ENCODE results near the gene CAMK2A. TPM values are rescaled to one million over a fixed set of nuclear protein-coding genes. Genes with fewer than 3 reads are reported as not detected.

The CAMK2A gene
- polyA plus RNA-seq, 1 of the 3 experiments (the other 2 are of a cell fraction): 0.10 TPM

DNA sequence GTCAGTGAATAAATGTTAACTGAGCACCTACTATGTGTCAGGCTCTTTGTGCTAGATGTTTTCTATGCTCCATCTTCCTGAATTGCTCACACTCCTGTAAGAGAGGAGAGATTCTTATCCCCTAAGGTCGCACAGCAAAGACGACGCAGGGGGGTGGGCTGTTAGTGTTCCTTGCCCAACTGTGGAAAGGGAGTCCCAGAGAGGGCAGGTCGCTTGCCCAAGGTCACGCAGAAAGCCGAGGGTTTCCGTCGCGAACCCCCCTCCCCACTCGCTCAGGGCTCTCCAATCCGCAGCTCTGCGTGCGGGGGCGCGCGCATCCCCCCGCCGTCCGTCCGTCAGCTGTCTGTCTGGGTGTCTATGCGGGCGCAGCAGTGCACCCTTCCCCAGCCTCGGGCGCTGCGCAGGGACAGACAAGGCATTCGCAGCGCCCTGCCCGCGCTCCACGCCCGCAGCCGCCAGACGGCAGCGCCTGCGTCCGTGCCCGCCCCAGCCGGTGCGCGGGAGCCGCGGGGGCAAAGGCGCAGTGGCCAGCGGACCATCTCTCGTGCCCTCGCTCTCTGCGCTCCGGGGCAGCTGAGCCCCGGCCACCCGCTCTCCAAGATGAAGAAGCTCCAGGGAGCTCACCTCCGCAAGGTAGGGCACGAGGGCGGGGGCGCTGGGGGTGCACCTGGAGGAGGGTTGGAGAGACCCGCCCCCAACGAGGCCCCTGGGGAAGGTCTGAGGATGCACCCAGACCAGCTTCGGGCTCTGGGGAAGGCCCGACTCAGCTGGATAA lies 99.7 kb downstream of the CAMK2A start, which contains the start of gene SLC6A7:
SLC6A7 (plus strand) TSS at position 335 of the 775 bp plus-strand sequence; CDS start at position 601, 266 bp downstream.
- ChIA-PET POLR2A (no interaction called here), CTCF (interaction anchor here (0.8 to 2.0 kb wide), 6 partner anchors 8 to 145 kb away, joined by 3 to 7 read pairs (median 4); no protein-coding TSS in a partner anchor)
- peak; percentile 84 for DNase-seq
- Histone ChIP-seq H3K4me3 (ENCODE audit: low read depth in 2 of 2, low read length in 1 of 2) (peak within 1 kb of the TSS in 1 of 2 experiments; percentile 30; a peak in 2 of 4 replicates), H3K36me3 (replicated peaks in 1 of 2; ENCODE audit: control insufficient read depth in 1 of 2, insufficient read depth in 2 of 2, low read length in 1 of 2) (no peaks in the 10 kb centered on the region), H3F3A (replicated peaks; ENCODE audit: insufficient read depth) (no peaks in the 10 kb centered on the region), H3K79me2 (ENCODE audit: insufficient read depth) (no peaks in the 10 kb centered on the region), H2AFZ (ENCODE audit: low read depth) (no peak within 1 kb of the TSS), H3K27me3 (ENCODE audit: insufficient read depth) (peaks cover 39% of the 10 kb centered on the region), H3K9ac (no peak within 1 kb of the TSS), H3K4me2 (peak within 1 kb of the TSS; percentile 41; the same call in 1 of the 2 replicates), H4K20me1 (ENCODE audit: insufficient read depth) (no peaks in the 10 kb centered on the region), H3K9me2 (no peaks in the 10 kb centered on the region), H3K4me1 (ENCODE audit: control insufficient read depth in 1 of 2, insufficient read depth in 2 of 2, low read depth in 1 of 2, low read length in 1 of 2) (peaks cover 0 to 4% of the 10 kb centered on the region in 2 experiments; a peak in 1 of 4 replicates), H3K9me3 (no peaks in the 10 kb centered on the region), H3K27ac (ENCODE audit: low read depth in 2 of 2, low read length in 1 of 2) (no peak within 1 kb of the TSS)
- 21% methylated on average over 12 of the region's 58 CpGs for WGBS (ENCODE audit: low lambda C conversion rate)
- TF ChIP-seq USF1 (IDR thresholded peaks at IDR 0.05; ENCODE audit: borderline replicate concordance, low read depth): no peak
- TF ChIP-seq FOXM1 (IDR thresholded peaks at IDR 0.05; ENCODE audit: low read depth): no peak
- TF ChIP-seq SIN3A (IDR thresholded peaks at IDR 0.05; ENCODE audit: borderline replicate concordance, low read depth, low read length): no peak
- TF ChIP-seq TEAD4 (IDR thresholded peaks at IDR 0.05; ENCODE audit: borderline replicate concordance, insufficient read depth): no peak
- TF ChIP-seq FOXJ3 (CRISPR knock-in tag; IDR thresholded peaks at IDR 0.05): no peak
- TF ChIP-seq POLR2AphosphoS5 (IDR thresholded peaks at IDR 0.05; ENCODE audit: low read depth, low read length): no peak
- TF ChIP-seq EP300 (IDR thresholded peaks at IDR 0.05; ENCODE audit: borderline replicate concordance in 1 of 2, low read depth in 1 of 2, low read length in 1 of 2): no peak
- TF ChIP-seq, protein P1, sequence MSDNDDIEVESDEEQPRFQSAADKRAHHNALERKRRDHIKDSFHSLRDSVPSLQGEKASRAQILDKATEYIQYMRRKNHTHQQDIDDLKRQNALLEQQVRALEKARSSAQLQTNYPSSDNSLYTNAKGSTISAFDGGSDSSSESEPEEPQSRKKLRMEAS (IDR thresholded peaks at IDR 0.05; ENCODE audit: low read depth): no peak
- no peak for TF ChIP-seq ELF1 (IDR thresholded peaks at IDR 0.05)
- TF ChIP-seq GABPA (IDR thresholded peaks at IDR 0.05; ENCODE audit: low read depth): no peak
- TF ChIP-seq TCF12 (IDR thresholded peaks at IDR 0.05): no peak
- TF ChIP-seq RFX5 (IDR thresholded peaks at IDR 0.05; ENCODE audit: low read length): no peak
- TF ChIP-seq SMC3 (IDR thresholded peaks at IDR 0.05; ENCODE audit: low read depth, low read length): no peak
- TF ChIP-seq YY1 (IDR thresholded peaks at IDR 0.05; ENCODE audit: low read depth): no peak

DNA sequence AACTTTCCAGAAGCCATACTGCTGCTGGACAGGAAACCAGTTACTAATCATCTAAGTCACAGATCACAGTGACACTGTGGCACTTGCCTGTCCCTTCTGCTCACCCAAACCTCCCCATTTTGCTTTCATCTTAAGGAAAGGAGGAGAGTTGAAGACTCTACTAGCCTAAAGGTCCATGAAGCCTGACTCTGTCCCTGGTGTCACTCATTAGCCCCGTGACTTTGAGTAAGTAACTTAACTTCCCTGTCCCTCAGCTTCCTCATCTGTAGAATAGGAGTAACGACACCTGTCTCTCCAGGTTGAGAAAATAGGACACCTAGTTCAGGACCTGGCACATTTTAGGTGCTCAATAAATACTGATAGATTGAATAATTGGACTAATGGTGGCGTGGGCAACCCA lies 100.2 kb downstream of the CAMK2A start:
- Histone ChIP-seq H3K9me2 (no peaks in the 10 kb centered on the region), H3K27me3 (ENCODE audit: insufficient read depth) (peaks cover 39% of the 10 kb centered on the region), H3K79me2 (ENCODE audit: insufficient read depth) (no peaks in the 10 kb centered on the region), H3F3A (replicated peaks; ENCODE audit: insufficient read depth) (no peaks in the 10 kb centered on the region), H3K4me1 (ENCODE audit: control insufficient read depth in 1 of 2, insufficient read depth in 2 of 2, low read depth in 1 of 2, low read length in 1 of 2) (peaks cover 0 to 4% of the 10 kb centered on the region in 2 experiments; a peak in 1 of 4 replicates), H3K36me3 (replicated peaks in 1 of 2; ENCODE audit: control insufficient read depth in 1 of 2, insufficient read depth in 2 of 2, low read length in 1 of 2) (no peaks in the 10 kb centered on the region), H3K4me2 (no peak overlapping the region), H2AFZ (ENCODE audit: low read depth) (no peak overlapping the region), H3K9me3 (no peaks in the 10 kb centered on the region), H3K4me3 (ENCODE audit: low read depth in 2 of 2, low read length in 1 of 2) (no peak overlapping the region), H3K27ac (ENCODE audit: low read depth in 2 of 2, low read length in 1 of 2) (no peak overlapping the region), H4K20me1 (ENCODE audit: insufficient read depth) (no peaks in the 10 kb centered on the region), H3K9ac (no peak overlapping the region)
- POLR2A ChIA-PET: no interaction called here
- no peak for DNase-seq
- CTCF ChIA-PET: interaction anchor here (0.6 to 3.3 kb wide), 7 partner anchors 11 to 144 kb away, joined by 3 to 12 read pairs (median 3); no protein-coding TSS in a partner anchor
- WGBS (ENCODE audit: low lambda C conversion rate): 71% methylated on average over 3 of the region's 3 CpGs
- no peak for TF ChIP-seq MEF2A (IDR thresholded peaks at IDR 0.05; ENCODE audit: borderline replicate concordance, low read depth)
- TF ChIP-seq NRF1 (IDR thresholded peaks at IDR 0.05; ENCODE audit: low read depth, low read length): no peak
- TF ChIP-seq USF2 (IDR thresholded peaks at IDR 0.05; ENCODE audit: borderline replicate concordance, low read depth, low read length): no peak
- TF ChIP-seq ELF1 (IDR thresholded peaks at IDR 0.05): no peak
- TF ChIP-seq RCOR1 (IDR thresholded peaks at IDR 0.05; ENCODE audit: low read length): no peak
- no peak for TF ChIP-seq YY1 (IDR thresholded peaks at IDR 0.05; ENCODE audit: low read depth)
- no peak for TF ChIP-seq JUND (IDR thresholded peaks at IDR 0.05)
- TF ChIP-seq ZBTB33 (IDR thresholded peaks at IDR 0.05; ENCODE audit: borderline replicate concordance, low read depth): no peak
- TF ChIP-seq TCF12 (IDR thresholded peaks at IDR 0.05): no peak
- TF ChIP-seq, protein P2, sequence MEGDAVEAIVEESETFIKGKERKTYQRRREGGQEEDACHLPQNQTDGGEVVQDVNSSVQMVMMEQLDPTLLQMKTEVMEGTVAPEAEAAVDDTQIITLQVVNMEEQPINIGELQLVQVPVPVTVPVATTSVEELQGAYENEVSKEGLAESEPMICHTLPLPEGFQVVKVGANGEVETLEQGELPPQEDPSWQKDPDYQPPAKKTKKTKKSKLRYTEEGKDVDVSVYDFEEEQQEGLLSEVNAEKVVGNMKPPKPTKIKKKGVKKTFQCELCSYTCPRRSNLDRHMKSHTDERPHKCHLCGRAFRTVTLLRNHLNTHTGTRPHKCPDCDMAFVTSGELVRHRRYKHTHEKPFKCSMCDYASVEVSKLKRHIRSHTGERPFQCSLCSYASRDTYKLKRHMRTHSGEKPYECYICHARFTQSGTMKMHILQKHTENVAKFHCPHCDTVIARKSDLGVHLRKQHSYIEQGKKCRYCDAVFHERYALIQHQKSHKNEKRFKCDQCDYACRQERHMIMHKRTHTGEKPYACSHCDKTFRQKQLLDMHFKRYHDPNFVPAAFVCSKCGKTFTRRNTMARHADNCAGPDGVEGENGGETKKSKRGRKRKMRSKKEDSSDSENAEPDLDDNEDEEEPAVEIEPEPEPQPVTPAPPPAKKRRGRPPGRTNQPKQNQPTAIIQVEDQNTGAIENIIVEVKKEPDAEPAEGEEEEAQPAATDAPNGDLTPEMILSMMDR (IDR thresholded peaks at IDR 0.05): no peak
- no peak for TF ChIP-seq CHD2 (IDR thresholded peaks at IDR 0.05; ENCODE audit: low read length, partially characterized antibody)
- TF ChIP-seq FOXM1 (IDR thresholded peaks at IDR 0.05; ENCODE audit: low read depth): no peak
